ENCODE results near the gene C5orf58.

DNA sequence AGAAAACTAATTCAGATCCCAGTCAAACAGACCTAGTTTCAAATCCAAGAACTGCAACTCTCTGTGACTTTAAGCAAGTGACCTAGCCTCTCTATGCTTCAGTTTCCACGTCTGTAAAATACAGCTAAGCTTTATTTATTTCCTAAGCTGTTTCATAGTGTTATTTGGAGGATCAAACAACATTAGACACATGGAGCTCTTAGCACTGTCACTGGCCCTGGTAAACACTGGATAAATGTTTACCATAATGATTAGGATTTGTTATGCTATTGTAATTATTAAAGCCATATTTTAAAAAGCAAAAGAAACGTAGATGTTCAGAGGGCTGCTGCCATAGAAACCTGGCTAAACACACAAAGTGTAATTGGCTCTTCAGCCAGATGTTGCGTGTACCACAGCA lies 26.6 kb upstream of the C5orf58 start:
- TF ChIP-seq, protein P1, sequence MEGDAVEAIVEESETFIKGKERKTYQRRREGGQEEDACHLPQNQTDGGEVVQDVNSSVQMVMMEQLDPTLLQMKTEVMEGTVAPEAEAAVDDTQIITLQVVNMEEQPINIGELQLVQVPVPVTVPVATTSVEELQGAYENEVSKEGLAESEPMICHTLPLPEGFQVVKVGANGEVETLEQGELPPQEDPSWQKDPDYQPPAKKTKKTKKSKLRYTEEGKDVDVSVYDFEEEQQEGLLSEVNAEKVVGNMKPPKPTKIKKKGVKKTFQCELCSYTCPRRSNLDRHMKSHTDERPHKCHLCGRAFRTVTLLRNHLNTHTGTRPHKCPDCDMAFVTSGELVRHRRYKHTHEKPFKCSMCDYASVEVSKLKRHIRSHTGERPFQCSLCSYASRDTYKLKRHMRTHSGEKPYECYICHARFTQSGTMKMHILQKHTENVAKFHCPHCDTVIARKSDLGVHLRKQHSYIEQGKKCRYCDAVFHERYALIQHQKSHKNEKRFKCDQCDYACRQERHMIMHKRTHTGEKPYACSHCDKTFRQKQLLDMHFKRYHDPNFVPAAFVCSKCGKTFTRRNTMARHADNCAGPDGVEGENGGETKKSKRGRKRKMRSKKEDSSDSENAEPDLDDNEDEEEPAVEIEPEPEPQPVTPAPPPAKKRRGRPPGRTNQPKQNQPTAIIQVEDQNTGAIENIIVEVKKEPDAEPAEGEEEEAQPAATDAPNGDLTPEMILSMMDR (optimal IDR thresholded peaks at IDR 0.05 in 1 of 3, IDR thresholded peaks at IDR 0.05 in 1 of 3, conservative IDR thresholded peaks at IDR 0.05 in 1 of 3; ENCODE audit: extremely low read depth in 1 of 3, insufficient read depth in 2 of 3, low read length in 3 of 3) = no peak
- no peak for TF ChIP-seq EZH2 (IDR thresholded peaks at IDR 0.05; ENCODE audit: low read length)

All from keratinocyte (primary cell).